IMR-90 (cell line): ENCODE measurements around the gene TEKT5. TPM values are rescaled to one million over a fixed set of nuclear protein-coding genes. Genes with fewer than 3 reads are reported as not detected.

ENCODE experiments used
- ATAC-seq: fragments of 200-7000 bp; cut with Tn5 transposase; 2 replicates; pipeline ENCODE4 v1.9.1; 2020; ENCODE audit warnings: low read depth, mild to moderate bottlenecking, moderate library complexity
- BruUV-seq: library from RNA; stranded (reverse); fragments of 400-500 nt; replicated peaks from 2 replicates; lab custom pipeline; 2021; lab: Mats Ljungman, UMichigan
- CTCF ChIA-PET: fragments of 300-600 bp; formaldehyde crosslinking; extraction: SDS; loops from one replicate; lab custom pipeline; 2021; ENCODE audit warnings: antibody characterized with exemption; lab: Yijun Ruan, JAX
- POLR2A ChIA-PET: fragments of 300-600 bp; sonication (Branson Sonifier 250); formaldehyde crosslinking; loops from one replicate; lab custom pipeline; 2022; ENCODE audit warnings: antibody characterized with exemption; ENCODE audit not compliant: unreplicated experiment; lab: Charles Lee
- DNase-seq: peaks from one replicate; pipeline ENCODE4 v3.0.0; 2013
- H2AFZ ChIP-seq: replicated peaks from 2 replicates; pipeline ENCODE3; 2013; ENCODE audit warnings: low read length, mild to moderate bottlenecking; ENCODE audit not compliant: poor library complexity
- H2AK5ac ChIP-seq: 2 replicates; pipeline ENCODE4 v1.6.1; 2013; ENCODE audit warnings: low read depth, low read length, inconsistent platforms
- H2AK9ac ChIP-seq: replicated peaks from 2 replicates; pipeline ENCODE3; 2013; ENCODE audit warnings: mild to moderate bottlenecking, low read depth, low read length, moderate library complexity; ENCODE audit not compliant: poor library complexity
- H2BK120ac ChIP-seq: 2 replicates; pipeline ENCODE4 v1.6.1; 2013; ENCODE audit warnings: low read depth, low read length, inconsistent platforms
- H2BK15ac ChIP-seq: 3 replicates; pipeline ENCODE4 v1.6.1; 2013; ENCODE audit warnings: low read depth, low read length, inconsistent platforms
- H2BK20ac ChIP-seq: 2 replicates; pipeline ENCODE4 v1.6.1; 2013; ENCODE audit warnings: low read depth, mild to moderate bottlenecking, inconsistent platforms, low read length, moderate library complexity
- H2BK5ac ChIP-seq: 2 replicates; pipeline ENCODE4 v1.6.1; 2013; ENCODE audit warnings: mild to moderate bottlenecking, low read depth, low read length, inconsistent platforms; ENCODE audit not compliant: poor library complexity, severe bottlenecking
- H3K14ac ChIP-seq: replicated peaks from 2 replicates; pipeline ENCODE4 v1.6.1; 2013; ENCODE audit warnings: low read depth, low read length, inconsistent platforms
- H3K18ac ChIP-seq: 2 replicates; pipeline ENCODE4 v1.6.1; 2013; ENCODE audit warnings: low read depth, low read length, control low read depth
- H3K23ac ChIP-seq: 2 replicates; pipeline ENCODE4 v1.6.1; 2013; ENCODE audit warnings: low read depth, low read length, inconsistent platforms
- H3K27ac ChIP-seq: 2 replicates; pipeline ENCODE4 v1.5.1; 2013; ENCODE audit warnings: mild to moderate bottlenecking, control low read depth, low read length; ENCODE audit not compliant: insufficient read depth
- H3K27me3 ChIP-seq: 2 replicates; pipeline ENCODE4 v1.6.1; 2013; ENCODE audit warnings: low read length; ENCODE audit not compliant: control insufficient read depth, insufficient read depth
- H3K36me3 ChIP-seq: 2 replicates; pipeline ENCODE4 v1.6.1; 2013; ENCODE audit warnings: low read length, mixed read lengths; ENCODE audit not compliant: control insufficient read depth, insufficient read depth
- H3K4ac ChIP-seq: 2 replicates; pipeline ENCODE4 v1.6.1; 2013; ENCODE audit warnings: low read depth, low read length, inconsistent platforms
- H3K4me1 ChIP-seq: 2 replicates; pipeline ENCODE4 v1.6.1; 2013; ENCODE audit warnings: low read length, mixed read lengths; ENCODE audit not compliant: control insufficient read depth, insufficient read depth
- H3K4me2 ChIP-seq: 2 replicates; pipeline ENCODE4 v1.6.1; 2013; ENCODE audit warnings: low read depth, mild to moderate bottlenecking, control low read depth, low read length, moderate library complexity
- H3K4me3 ChIP-seq: 2 replicates; pipeline ENCODE4 v1.5.1; 2013; ENCODE audit warnings: low read depth, mild to moderate bottlenecking, control low read depth, low read length, moderate library complexity; ENCODE audit not compliant: insufficient read depth
- H3K56ac ChIP-seq: 2 replicates; pipeline ENCODE4 v1.6.1; 2013; ENCODE audit warnings: low read length, inconsistent platforms; ENCODE audit not compliant: insufficient read depth; ENCODE audit errors: extremely low read depth
- H3K79me1 ChIP-seq, 2 experiments: 2 replicates each; pipeline ENCODE4 v1.6.1; 2013; ENCODE audit warnings: low read length in 2 of 2, inconsistent platforms in 1 of 2, low read depth in 1 of 2
- H3K9ac ChIP-seq: 2 replicates; pipeline ENCODE4 v1.6.1; 2013; ENCODE audit warnings: low read depth, low read length, control low read depth
- H3K9me1 ChIP-seq: 2 replicates; pipeline ENCODE4 v1.6.1; 2013; ENCODE audit warnings: low read length, inconsistent platforms; ENCODE audit not compliant: insufficient read depth
- H3K9me3 ChIP-seq: 2 replicates; pipeline ENCODE4 v1.6.1; 2013; ENCODE audit warnings: low read length; ENCODE audit not compliant: control insufficient read depth, insufficient read depth
- H4K20me1 ChIP-seq: 2 replicates; pipeline ENCODE4 v1.6.1; 2013; ENCODE audit warnings: low read length, inconsistent platforms; ENCODE audit not compliant: insufficient read depth
- H4K5ac ChIP-seq: 2 replicates; pipeline ENCODE4 v1.6.1; 2013; ENCODE audit warnings: mild to moderate bottlenecking, low read depth, low read length, control low read depth
- H4K8ac ChIP-seq, 2 experiments: 2 replicates each; pipeline ENCODE4 v1.6.1; 2013; ENCODE audit warnings: low read depth in 2 of 2, low read length in 2 of 2, control low read depth in 1 of 2, inconsistent platforms in 1 of 2
- H4K91ac ChIP-seq: 2 replicates; pipeline ENCODE4 v1.6.1; 2013; ENCODE audit warnings: low read depth, low read length, inconsistent platforms; ENCODE audit not compliant: insufficient read depth
- BHLHE40 ChIP-seq: fragments of 150-350 bp; IDR thresholded peaks from 2 replicates; pipeline ENCODE4 v1.6.1; 2016; ENCODE audit warnings: mild to moderate bottlenecking, low read depth, low read length
- MAZ ChIP-seq: IDR thresholded peaks from 2 replicates; pipeline ENCODE4 v1.6.1; 2012; ENCODE audit warnings: low read depth, mild to moderate bottlenecking, low read length, improper control_type of control experiment, moderate library complexity, borderline replicate concordance
- MXI1 ChIP-seq: IDR thresholded peaks from 2 replicates; pipeline ENCODE4 v1.6.1; 2012; ENCODE audit warnings: low read depth, mild to moderate bottlenecking, low read length, moderate library complexity, borderline replicate concordance
- POLR2A ChIP-seq: IDR thresholded peaks from 2 replicates; pipeline ENCODE4 v1.6.1; 2012; ENCODE audit warnings: mild to moderate bottlenecking, low read depth, low read length
- SMC3 ChIP-seq: fragments of 150-350 bp; IDR thresholded peaks from 2 replicates; pipeline ENCODE4 v1.6.1; 2016; ENCODE audit warnings: low read depth, mild to moderate bottlenecking, antibody characterized with exemption, low read length, moderate library complexity
- WGBS, 2 experiments: methylation state at CpG; one replicate each; pipeline versions ENCODE4 v1.1.5 to v1.1.7; 2013; ENCODE audit warnings: missing lambda C conversion rate in 2 of 2; ENCODE audit not compliant: insufficient read length in 1 of 2; ENCODE audit errors: extremely low coverage in 2 of 2; 5-methylcytosine and 5-hydroxymethylcytosine counted together
- dilution Hi-C: fragments of 300-500 bp; cut with HindIII; formaldehyde crosslinking; loops from one replicate; pipeline ENCODE4 v1.14.3; 2018; ENCODE audit warnings: low sequenced_read_pairs; ENCODE audit not compliant: unreplicated experiment
- in situ Hi-C: fragments of 300-500 bp; cut with MboI; formaldehyde crosslinking; loops from 3 replicates; pipeline ENCODE4 v1.14.3; 2019; ENCODE audit warnings: low sequenced_read_pairs, inconsistent platforms, mixed read lengths
- intact Hi-C: fragments of 100-400 bp; cut with micrococcal nuclease; formaldehyde crosslinking; loops from 2 replicates; pipeline ENCODE4 v1.10.0; 2022
- polyA plus RNA-seq, 3 experiments: library from polyadenylated mRNA; depleted of rRNA; stranded (reverse); fragments of >200 nt; gene quantifications; 2 replicates each; pipeline ENCODE4 v1.2.3, GENCODE V29; 2012; ENCODE audit warnings: low replicate concordance in 1 of 3
- total RNA-seq: library from RNA; depleted of rRNA; stranded (reverse); fragments of >200 nt; gene quantifications from 2 replicates; pipeline ENCODE4 v1.2.3, GENCODE V29; 2012

Gene TEKT5
- total and polyA plus RNA-seq, 2 of the 4 experiments (the other 2 are of a cell fraction), result 0.17 TPM; not detected in 1

DNA sequence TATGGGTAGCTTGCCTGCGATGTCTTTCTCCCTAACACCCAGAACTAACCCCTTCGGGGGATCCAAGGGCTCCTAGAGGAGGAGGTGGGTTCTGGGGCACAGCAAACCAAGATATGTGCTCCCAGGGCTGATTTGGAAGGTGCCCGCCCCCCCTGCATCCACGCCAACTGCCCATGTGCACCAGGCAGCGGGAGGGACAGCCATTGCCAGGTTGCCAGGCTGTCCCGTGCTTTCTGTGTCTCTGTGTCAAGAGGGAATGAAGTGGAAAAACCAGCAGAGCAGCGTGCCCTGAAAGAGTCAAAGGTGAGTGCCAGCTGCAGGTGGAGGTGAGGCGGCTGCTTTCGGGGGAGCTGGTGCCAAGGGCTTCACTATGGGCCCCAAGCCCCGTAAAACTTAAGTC lies 6.4 kb downstream of the TEKT5 start:
- Histone ChIP-seq H4K8ac (no peak overlapping the region), H2AK5ac (no peak overlapping the region), H2BK20ac (no peak overlapping the region), H3K9me1 (no peaks in the 10 kb centered on the region), H2BK5ac (no peak overlapping the region), H3K27ac (no peak overlapping the region), H3K4me1 (no peaks in the 10 kb centered on the region), H2BK120ac (no peak overlapping the region), H3K4ac (no peak overlapping the region), H3K4me2 (no peak overlapping the region), H3K9me3 (no peaks in the 10 kb centered on the region), H3K18ac (no peak overlapping the region), H3K56ac (no peak overlapping the region), H2AK9ac (no peak overlapping the region), H2BK15ac (no peak overlapping the region), H3K79me1 (no peaks in the 10 kb centered on the region), H3K14ac (no peak overlapping the region), H3K36me3 (no peaks in the 10 kb centered on the region), H3K27me3 (peaks cover 1% of the 10 kb centered on the region; the same call in 1 of the 2 replicates), H4K5ac (no peak overlapping the region), H3K9ac (no peak overlapping the region), H2AFZ (no peak overlapping the region), H4K20me1 (no peaks in the 10 kb centered on the region), H3K23ac (no peak overlapping the region), H4K91ac (no peak overlapping the region), H3K4me3 (no peak overlapping the region)
- intact Hi-C loops, result no loop called here
- POLR2A ChIA-PET, result no interaction called here
- CTCF ChIA-PET, result interaction anchor here (0.6 kb wide), 1 partner anchor 160 kb away, joined by 4 read pairs; no protein-coding TSS in a partner anchor
- in situ Hi-C loops, result no loop called here
- ATAC-seq (no peak), DNase-seq (no peak)
- 53% methylated on average over 3 of the region's 10 CpGs; no CpG with 5 or more reads in 1 of the 2 experiments for WGBS, 2 experiments
- no TSS peak for BruUV-seq
- dilution Hi-C loops, result no loop called here
- TF ChIP-seq POLR2A (no peak), MXI1 (no peak), SMC3 (no peak), MAZ (no peak), BHLHE40 (no peak)
